Choroid plexus epithelial cell (primary cell): ENCODE measurements around the gene LILRA1.
"Not testable (repeated sequence)": the region's sequence is repeated elsewhere in the genome, so short reads cannot be mapped to it uniquely, and the experiment has no call there.

Experiments
- DNase-seq: peaks from one replicate; pipeline ENCODE4 v3.0.0-alpha.2; 2010; ENCODE audit warnings: low read depth
- H3K4me3 ChIP-seq: 2 replicates; pipeline ENCODE4 v1.5.1; 2011; ENCODE audit warnings: low read depth, mild to moderate bottlenecking, control low read depth, low read length, moderate library complexity
- TF ChIP-seq, protein P1 (sequence below): conservative IDR thresholded peaks from 2 replicates; pipeline ENCODE4 v1.5.1; 2011; ENCODE audit warnings: low read depth, mild to moderate bottlenecking, control low read depth, inconsistent platforms, low read length, moderate library complexity

Gene LILRA1

DNA sequence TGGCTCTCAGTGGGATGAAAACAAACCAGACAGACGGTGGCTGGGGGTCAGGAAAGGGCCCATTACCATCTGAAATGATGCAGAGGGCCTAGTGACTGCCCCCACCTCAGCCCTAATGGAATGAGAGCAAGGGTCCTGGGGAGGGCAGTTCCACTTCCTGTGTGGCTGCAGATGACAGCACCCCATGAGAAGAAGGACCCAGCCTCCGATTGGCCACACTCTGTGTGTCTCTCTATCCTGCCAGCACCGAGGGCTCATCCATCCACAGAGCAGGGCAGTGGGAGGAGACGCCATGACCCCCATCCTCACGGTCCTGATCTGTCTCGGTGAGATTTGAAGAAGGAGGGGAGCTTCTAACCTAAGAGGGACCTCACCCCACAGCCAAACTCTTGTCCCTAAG, 37.4 kb downstream of the LILRA1 start:
- TF ChIP-seq, protein P1, sequence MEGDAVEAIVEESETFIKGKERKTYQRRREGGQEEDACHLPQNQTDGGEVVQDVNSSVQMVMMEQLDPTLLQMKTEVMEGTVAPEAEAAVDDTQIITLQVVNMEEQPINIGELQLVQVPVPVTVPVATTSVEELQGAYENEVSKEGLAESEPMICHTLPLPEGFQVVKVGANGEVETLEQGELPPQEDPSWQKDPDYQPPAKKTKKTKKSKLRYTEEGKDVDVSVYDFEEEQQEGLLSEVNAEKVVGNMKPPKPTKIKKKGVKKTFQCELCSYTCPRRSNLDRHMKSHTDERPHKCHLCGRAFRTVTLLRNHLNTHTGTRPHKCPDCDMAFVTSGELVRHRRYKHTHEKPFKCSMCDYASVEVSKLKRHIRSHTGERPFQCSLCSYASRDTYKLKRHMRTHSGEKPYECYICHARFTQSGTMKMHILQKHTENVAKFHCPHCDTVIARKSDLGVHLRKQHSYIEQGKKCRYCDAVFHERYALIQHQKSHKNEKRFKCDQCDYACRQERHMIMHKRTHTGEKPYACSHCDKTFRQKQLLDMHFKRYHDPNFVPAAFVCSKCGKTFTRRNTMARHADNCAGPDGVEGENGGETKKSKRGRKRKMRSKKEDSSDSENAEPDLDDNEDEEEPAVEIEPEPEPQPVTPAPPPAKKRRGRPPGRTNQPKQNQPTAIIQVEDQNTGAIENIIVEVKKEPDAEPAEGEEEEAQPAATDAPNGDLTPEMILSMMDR, result no peak
- no peak for DNase-seq

DNA sequence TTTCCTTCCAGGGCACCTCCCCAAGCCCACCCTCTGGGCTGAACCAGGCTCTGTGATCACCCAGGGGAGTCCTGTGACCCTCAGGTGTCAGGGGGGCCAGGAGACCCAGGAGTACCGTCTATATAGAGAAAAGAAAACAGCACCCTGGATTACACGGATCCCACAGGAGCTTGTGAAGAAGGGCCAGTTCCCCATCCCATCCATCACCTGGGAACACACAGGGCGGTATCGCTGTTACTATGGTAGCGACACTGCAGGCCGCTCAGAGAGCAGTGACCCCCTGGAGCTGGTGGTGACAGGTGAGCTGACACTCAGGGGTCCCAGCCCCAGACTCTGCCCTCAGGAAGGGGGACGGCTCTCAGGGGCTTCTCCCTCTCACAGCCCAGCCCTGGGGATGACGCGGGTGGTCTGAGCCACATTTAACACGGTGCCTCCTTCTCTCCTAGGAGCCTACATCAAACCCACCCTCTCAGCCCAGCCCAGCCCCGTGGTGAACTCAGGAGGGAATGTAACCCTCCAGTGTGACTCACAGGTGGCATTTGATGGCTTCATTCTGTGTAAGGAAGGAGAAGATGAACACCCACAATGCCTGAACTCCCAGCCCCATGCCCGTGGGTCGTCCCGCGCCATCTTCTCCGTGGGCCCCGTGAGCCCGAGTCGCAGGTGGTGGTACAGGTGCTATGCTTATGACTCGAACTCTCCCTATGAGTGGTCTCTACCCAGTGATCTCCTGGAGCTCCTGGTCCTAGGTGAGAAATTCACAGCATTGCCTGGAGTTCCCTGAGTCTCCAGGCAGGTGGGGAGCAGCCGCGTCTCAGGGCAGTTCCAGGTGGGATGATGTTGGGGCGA, 38.3 kb downstream of the LILRA1 start:
- H3K4me3 ChIP-seq, DNase-seq: not testable (repeated sequence)

More for the DNA sequence above, 37.4 kb downstream of the LILRA1 start:
- no peak overlapping the region for H3K4me3 ChIP-seq

DNA sequence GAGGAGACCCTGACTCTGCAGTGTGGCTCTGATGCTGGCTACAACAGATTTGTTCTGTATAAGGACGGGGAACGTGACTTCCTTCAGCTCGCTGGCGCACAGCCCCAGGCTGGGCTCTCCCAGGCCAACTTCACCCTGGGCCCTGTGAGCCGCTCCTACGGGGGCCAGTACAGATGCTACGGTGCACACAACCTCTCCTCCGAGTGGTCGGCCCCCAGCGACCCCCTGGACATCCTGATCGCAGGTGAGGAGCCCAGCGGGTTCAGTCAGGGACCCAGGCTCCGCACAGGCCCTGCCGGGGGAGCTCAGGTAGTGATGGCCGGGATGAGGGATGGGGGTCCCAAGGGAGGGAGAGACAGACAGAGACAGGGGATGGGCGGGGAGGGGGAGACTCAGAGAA, 39.1 kb downstream of the LILRA1 start:
- not testable (repeated sequence) for DNase-seq, H3K4me3 ChIP-seq

DNA sequence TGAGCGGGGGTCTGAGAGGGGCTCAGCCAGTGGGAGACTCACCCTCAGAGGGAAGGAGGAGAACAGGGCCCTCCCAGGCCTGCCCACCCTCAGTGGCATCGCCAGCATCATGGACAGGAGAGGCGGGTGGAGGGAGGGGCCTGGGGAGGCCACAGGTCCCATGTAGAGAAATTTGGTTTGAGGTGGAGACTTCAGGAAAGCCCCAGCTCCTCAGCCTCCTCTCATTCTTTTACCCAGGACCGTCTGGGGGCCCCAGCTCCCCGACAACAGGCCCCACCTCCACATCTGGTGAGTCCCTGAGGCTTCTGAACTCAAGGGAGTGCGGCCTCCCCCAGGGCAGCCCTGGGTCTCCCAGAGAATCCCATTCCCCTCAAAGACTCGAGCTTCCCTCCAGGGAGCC, 40.0 kb downstream of the LILRA1 start:
- DNase-seq, result no peak
- TF ChIP-seq, protein P1, result no peak
- no peak overlapping the region for H3K4me3 ChIP-seq

DNA sequence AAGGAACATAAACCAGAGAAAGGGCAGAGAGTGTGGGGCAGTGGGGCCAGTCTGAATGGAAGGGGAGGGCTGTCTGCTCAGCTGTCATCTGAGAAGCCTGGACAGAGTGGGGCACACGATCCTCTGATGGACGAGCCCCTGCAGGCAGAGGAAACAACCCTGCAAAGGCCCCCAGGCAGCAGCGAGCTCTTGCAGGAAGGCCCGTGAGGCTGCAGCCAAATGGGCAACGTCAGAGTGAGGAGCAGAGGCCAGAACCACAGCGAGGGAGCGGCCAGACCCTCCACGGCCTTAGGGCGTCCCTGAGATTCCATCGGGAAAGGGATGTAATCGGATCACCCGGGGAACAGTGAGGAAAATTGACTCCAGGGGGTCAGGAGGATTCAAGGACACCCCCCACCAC, 42.6 kb downstream of the LILRA1 start:
- not testable (repeated sequence) for H3K4me3 ChIP-seq, DNase-seq

DNA sequence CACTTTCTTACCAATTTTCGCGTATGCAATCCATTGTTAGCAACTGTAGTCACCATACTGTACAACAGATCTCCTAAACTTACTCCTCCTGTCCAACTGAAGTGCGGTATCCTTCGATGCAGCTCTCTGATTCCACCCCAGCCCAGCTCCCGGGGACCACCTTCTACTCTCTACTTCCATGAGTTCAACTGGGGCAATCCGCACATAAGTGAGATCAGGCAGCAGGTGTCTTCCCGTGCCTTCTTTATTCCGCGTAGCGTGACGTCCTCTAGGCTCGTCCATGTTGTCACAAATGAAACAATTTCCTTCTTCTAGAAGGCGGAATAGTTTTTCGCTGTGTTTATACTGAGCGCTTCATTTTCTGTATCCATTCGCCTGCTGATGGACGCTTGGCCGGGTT, 45.3 kb downstream of the LILRA1 start:
- TF ChIP-seq, protein P1, result no peak
- no peak for DNase-seq
- no peak overlapping the region for H3K4me3 ChIP-seq

DNA sequence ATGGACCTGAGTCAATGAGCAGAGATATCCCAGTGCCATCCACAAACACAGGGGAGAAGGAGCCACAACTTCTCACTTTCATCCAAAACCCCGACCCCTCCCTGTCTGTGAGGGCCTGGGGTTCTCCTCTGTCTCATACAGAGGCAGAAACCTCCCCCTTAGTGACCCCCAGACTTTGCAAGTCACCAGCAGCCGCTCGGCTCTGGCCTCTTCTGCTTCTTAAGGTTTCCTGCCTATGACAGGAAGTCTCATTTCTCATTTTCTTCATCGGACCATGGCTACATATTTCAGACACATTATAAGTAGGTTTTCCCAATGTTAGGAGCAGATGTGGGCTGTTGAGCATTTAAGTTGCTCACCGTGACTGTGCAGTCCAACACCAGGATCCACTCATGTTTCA, 49.5 kb downstream of the LILRA1 start:
- not testable (repeated sequence) for H3K4me3 ChIP-seq, DNase-seq

DNA sequence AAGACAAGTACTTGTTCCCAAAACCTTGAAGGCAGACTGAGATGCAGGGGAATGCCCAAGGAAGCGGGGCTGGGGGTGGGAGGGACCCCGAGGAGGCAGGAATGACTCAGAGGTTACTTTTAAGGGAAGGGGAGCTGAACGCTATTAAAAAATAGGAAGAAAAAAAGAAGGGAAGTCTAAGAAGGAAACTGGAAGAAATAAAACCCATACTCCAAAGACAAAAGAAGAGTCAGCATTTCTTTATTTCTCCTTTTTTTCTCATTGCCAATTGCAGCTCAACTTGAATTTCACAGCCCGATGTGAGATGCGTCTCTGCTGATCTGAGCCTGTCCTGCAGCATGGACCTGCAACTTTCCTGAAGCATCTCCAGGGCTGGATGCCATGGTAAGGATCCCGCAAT, 50.2 kb downstream of the LILRA1 start:
- not testable (repeated sequence) for H3K4me3 ChIP-seq, DNase-seq

DNA sequence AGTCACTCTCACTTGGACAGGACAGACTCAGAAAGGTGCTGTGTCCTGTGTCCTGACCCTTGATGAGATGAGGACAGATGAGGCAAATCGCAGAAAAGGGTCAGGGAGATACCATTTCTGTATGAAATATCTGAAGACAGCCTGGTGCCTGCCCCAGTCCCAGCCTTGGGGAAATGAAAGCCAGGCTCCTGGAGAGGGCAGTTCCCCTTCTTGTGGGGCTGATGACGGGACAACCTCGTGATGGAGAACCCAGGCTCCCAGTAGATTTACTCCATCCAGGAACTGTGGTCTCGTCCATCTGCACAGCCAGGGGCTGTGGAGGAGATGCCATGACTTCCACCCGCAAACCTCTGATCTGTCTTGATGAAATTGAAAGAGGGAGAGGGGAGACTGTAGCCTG, 50.6 kb downstream of the LILRA1 start:
- TF ChIP-seq, protein P1, result no peak
- no peak for DNase-seq
- H3K4me3 ChIP-seq, result no peak overlapping the region

DNA sequence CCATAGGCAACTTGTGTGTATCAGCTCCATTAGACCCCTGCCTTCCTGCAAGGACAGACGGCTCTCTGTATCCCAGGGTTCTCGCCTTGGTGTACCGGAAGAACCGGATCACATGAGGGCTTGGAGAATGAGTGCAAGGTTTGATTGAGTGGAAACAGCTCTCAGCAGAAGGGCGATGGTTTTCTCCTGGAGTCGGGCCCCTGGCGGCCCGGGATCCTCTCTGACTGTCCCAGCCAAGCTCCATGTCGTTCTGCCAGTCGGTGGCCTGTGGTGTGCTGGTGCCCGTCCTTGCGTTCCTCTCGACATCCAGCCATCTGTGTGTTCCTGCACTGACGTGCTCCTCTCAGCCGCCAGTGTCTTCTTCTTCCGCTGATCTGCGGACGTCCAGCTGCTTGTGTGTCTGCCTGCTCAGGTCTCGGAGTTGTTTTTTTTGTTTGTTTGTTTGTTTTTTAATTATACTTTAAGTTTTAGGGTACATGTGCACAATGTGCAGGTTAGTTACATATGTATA, 53.0 kb downstream of the LILRA1 start:
- H3K4me3 ChIP-seq, result no peak overlapping the region
- DNase-seq, result no peak
- TF ChIP-seq, protein P1, result no peak
